GM10847 (cell line): ENCODE results near the gene CABP5.

Experiments used
- POLR2A ChIP-seq: IDR thresholded peaks from 2 replicates; pipeline ENCODE4 v1.6.1; 2011; ENCODE audit not compliant: insufficient read length; ENCODE audit errors: extremely low read depth

The CABP5 gene

DNA sequence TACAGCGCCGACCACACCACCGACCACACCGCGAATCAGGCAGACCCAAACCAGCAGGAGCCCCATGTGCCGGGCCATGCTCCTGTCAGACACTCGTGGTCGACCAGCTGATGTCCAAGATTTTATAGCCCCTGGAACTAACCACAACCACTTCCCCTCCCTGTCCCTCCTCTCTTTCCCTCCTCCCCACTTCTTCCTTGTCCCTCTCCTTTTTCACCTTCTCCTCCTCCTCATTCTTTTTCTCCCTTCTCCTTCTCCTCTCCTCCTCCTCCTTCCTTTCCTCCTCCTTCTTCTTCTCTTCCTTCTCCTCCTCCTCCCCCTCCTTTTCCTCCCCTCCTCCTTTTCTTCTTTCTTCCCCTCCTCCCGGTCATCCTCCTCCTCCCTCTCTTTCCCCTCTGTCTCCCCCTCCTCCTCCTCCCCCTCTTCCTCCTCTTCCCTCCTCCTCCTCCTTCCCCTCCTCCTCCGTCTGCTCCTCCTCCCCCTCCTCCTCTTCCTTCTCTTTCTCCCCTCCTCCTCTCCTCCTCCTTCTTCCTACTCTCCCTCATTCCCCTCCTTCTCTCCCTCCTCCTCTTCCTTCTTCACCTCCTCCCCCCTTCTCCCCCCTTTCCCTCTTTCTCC, 52.6 kb downstream of the CABP5 start:
- no peak for TF ChIP-seq POLR2A
